Liver (tissue), 9 donors: ENCODE measurements around the gene FER. TPM values are rescaled to one million over a fixed set of nuclear protein-coding genes. Genes with fewer than 3 reads are reported as not detected.

Source experiments
- DNase-seq: peaks from one replicate; pipeline ENCODE4 v3.0.0-alpha.2; 2017; ENCODE audit warnings: low spot score
- H3K27ac ChIP-seq, 2 donors: one replicate each; pipeline ENCODE4 v1.7.0; 2013; ENCODE audit warnings: inconsistent platforms in 2 of 2, low read length in 2 of 2, control low read depth in 1 of 2, low read depth in 1 of 2, mild to moderate bottlenecking in 1 of 2
- H3K27me3 ChIP-seq, 4 donors: one replicate each; pipeline versions ENCODE4 v1.6.1 to v1.7.0; 2013; ENCODE audit warnings: low read length in 3 of 4, inconsistent platforms in 1 of 4, mild to moderate bottlenecking in 1 of 4, moderate library complexity in 1 of 4; ENCODE audit not compliant: control insufficient read depth in 4 of 4, insufficient read depth in 4 of 4
- H3K36me3 ChIP-seq, 4 donors: one replicate each; pipeline versions ENCODE4 v1.6.1 to v1.7.0; 2013; ENCODE audit warnings: low read length in 3 of 4, mild to moderate bottlenecking in 3 of 4, low read depth in 1 of 4, moderate library complexity in 1 of 4; ENCODE audit not compliant: control insufficient read depth in 4 of 4, insufficient read depth in 3 of 4
- H3K4me1 ChIP-seq, 4 donors: one replicate each; pipeline versions ENCODE4 v1.6.1 to v1.7.0; 2013; ENCODE audit warnings: low read length in 3 of 4, mild to moderate bottlenecking in 3 of 4, moderate library complexity in 1 of 4; ENCODE audit not compliant: control insufficient read depth in 4 of 4, insufficient read depth in 4 of 4
- H3K4me3 ChIP-seq, 3 donors: one replicate each; pipeline versions ENCODE4 v1.6.1 to v1.7.0; 2013; ENCODE audit warnings: low read length in 3 of 3, control low read depth in 1 of 3, low read depth in 1 of 3, mild to moderate bottlenecking in 1 of 3
- H3K9ac ChIP-seq, 2 donors: one replicate each; pipeline ENCODE4 v1.7.0; 2013; ENCODE audit warnings: low read length in 2 of 2, mild to moderate bottlenecking in 2 of 2, moderate library complexity in 2 of 2, control low read depth in 1 of 2, low read depth in 1 of 2
- H3K9me3 ChIP-seq, 4 donors: one replicate each; pipeline versions ENCODE4 v1.6.1 to v1.7.0; 2013; ENCODE audit warnings: low read length in 3 of 4; ENCODE audit not compliant: control insufficient read depth in 4 of 4
- ATF3 ChIP-seq: IDR thresholded peaks from 2 replicates; pipeline ENCODE4 v1.6.1; 2016; ENCODE audit warnings: antibody characterized with exemption
- CTCF ChIP-seq: fragments of 150-350 bp; IDR thresholded peaks from 2 replicates; pipeline ENCODE4 v1.5.1; 2017; ENCODE audit warnings: improper control_type of control experiment, low read depth, low read length; ENCODE audit not compliant: missing input control
- EGR1 ChIP-seq, 2 donors: IDR thresholded peaks; 2 replicates each; pipeline ENCODE4 v1.6.1; 2016 to 2018; ENCODE audit warnings: antibody characterized with exemption in 2 of 2, low read depth in 2 of 2
- FOXA2 ChIP-seq: IDR thresholded peaks from 2 replicates; pipeline ENCODE4 v1.6.1; 2016; ENCODE audit warnings: antibody characterized with exemption
- GABPA ChIP-seq, 2 donors: IDR thresholded peaks in 1 of 2; conservative IDR thresholded peaks in 1 of 2; 2 replicates each; pipeline ENCODE4 v1.6.1; 2016; ENCODE audit warnings: antibody characterized with exemption in 2 of 2, mild to moderate bottlenecking in 1 of 2, moderate library complexity in 1 of 2
- HNF4A ChIP-seq, 2 donors: conservative IDR thresholded peaks; 2 replicates each; pipeline ENCODE4 v1.6.1; 2016; ENCODE audit warnings: antibody characterized with exemption in 2 of 2, mild to moderate bottlenecking in 2 of 2
- HNF4G ChIP-seq: IDR thresholded peaks from 2 replicates; pipeline ENCODE4 v1.6.1; 2016; ENCODE audit warnings: antibody characterized with exemption
- JUND ChIP-seq, 2 donors: IDR thresholded peaks; 2 replicates each; pipeline ENCODE4 v1.6.1; 2016; ENCODE audit warnings: antibody characterized with exemption in 2 of 2
- MAX ChIP-seq: IDR thresholded peaks from 2 replicates; pipeline ENCODE4 v1.6.1; 2016; ENCODE audit warnings: antibody characterized with exemption
- NR2F2 ChIP-seq: IDR thresholded peaks from 2 replicates; pipeline ENCODE4 v1.6.1; 2016; ENCODE audit warnings: antibody characterized with exemption
- RAD21 ChIP-seq, 2 donors: IDR thresholded peaks; 2 replicates each; pipeline ENCODE4 v1.6.1; 2016; ENCODE audit warnings: antibody characterized with exemption in 2 of 2, mild to moderate bottlenecking in 2 of 2
- RXRA ChIP-seq, 2 donors: IDR thresholded peaks; 2 replicates each; pipeline ENCODE4 v1.6.1; 2017 to 2018; ENCODE audit warnings: antibody characterized with exemption in 2 of 2, mild to moderate bottlenecking in 1 of 2
- SP1 ChIP-seq: IDR thresholded peaks from 2 replicates; pipeline ENCODE4 v1.6.1; 2018; ENCODE audit warnings: antibody characterized with exemption, mild to moderate bottlenecking
- TAF1 ChIP-seq: conservative IDR thresholded peaks from 2 replicates; pipeline ENCODE4 v1.6.1; 2016; ENCODE audit warnings: antibody characterized with exemption, mild to moderate bottlenecking
- YY1 ChIP-seq: IDR thresholded peaks from 2 replicates; pipeline ENCODE4 v1.6.1; 2016; ENCODE audit warnings: antibody characterized with exemption, mild to moderate bottlenecking
- ZBTB33 ChIP-seq: IDR thresholded peaks from 2 replicates; pipeline ENCODE4 v1.6.1; 2016; ENCODE audit warnings: antibody characterized with exemption
- WGBS: extraction: QIAGEN DNeasy Blood & Tissue Kit; methylation state at CpG from one replicate; pipeline ENCODE4 v1.1.7; 2013; 5-methylcytosine and 5-hydroxymethylcytosine counted together
- polyA plus RNA-seq, 2 donors: library from polyadenylated mRNA; stranded (reverse) in 1 of 2; unstranded in 1 of 2; fragments of 200-250 nt in 1 of 2; fragments of >200 nt in 1 of 2; fragmentation: Nextera tagmentation in 1 of 2; extraction: Ambion mirVana in 1 of 2; gene quantifications; one replicate each; pipeline versions ENCODE4 v1.2.1 to v1.2.3, GENCODE V29; 2013 to 2015
- total RNA-seq, 2 donors: library from RNA; depleted of rRNA; stranded (reverse); fragments of >200 nt; gene quantifications; one replicate each; pipeline ENCODE4 v1.2.3, GENCODE V29; 2014
- TF ChIP-seq, protein P1 (sequence below): IDR thresholded peaks from 2 replicates; pipeline ENCODE4 v1.6.1; 2016; ENCODE audit warnings: antibody characterized with exemption, mild to moderate bottlenecking
- donor health status: healthy.
- donor health status: healthy.
- donor health status: healthy.
- donor health status: healthy.
- donor health status: healthy.

Gene FER
- total and polyA plus RNA-seq, 4 donors: 0.83 to 9.8 (median 5.9) TPM

DNA sequence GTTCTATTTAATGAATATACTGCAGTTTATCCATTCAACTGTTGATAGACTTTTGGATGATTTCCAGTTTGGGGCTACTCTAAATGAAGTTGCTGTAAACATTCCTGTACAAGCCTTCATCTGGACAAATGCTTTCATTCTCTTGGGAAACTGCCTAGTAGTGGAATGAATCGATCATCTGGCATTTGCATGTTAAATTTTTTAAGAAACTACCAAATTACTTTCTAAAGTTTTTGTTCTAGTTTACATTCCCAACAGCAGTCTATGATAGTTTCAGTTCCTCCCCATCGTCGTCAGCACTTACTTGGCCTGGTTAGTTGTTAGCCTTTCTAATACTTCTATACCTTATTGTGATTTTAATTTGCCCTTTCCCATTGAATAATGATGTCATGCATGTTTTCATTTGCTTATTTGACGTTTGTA is 306.3 kb downstream of the FER start:
- no peak for DNase-seq
- Histone ChIP-seq H3K9ac (no peak overlapping the region), H3K9me3 (no peaks in the 10 kb centered on the region), H3K27ac (no peak overlapping the region), H3K36me3 (peaks cover 0 to 5% (median 1%) of the 10 kb centered on the region in 4 donors), H3K27me3 (no peaks in the 10 kb centered on the region), H3K4me1 (no peaks in the 10 kb centered on the region), H3K4me3 (no peak overlapping the region)
- WGBS: 83% methylated on average over 4 of the region's 4 CpGs
- no peak for TF ChIP-seq FOXA2
- no peak for TF ChIP-seq MAX
- TF ChIP-seq ATF3: no peak
- TF ChIP-seq EGR1 (IDR thresholded peaks at IDR 0.05; ENCODE audit: low read depth in 2 of 2): no peak
- no peak for TF ChIP-seq GABPA (IDR thresholded peaks at IDR 0.05 in 1 of 2, conservative IDR thresholded peaks at IDR 0.05 in 1 of 2)
- no peak for TF ChIP-seq JUND (IDR thresholded peaks at IDR 0.05)
- TF ChIP-seq HNF4G: no peak

GRCh38 chr5:109060378-109061025 is 312.8 kb downstream of the FER start:
- H3K27ac ChIP-seq: no peak overlapping the region
- no peaks in the 10 kb centered on the region for H3K4me1 ChIP-seq
- TF ChIP-seq YY1: no peak
- TF ChIP-seq ATF3: no peak
- TF ChIP-seq SP1: no peak
- TF ChIP-seq, protein P1, sequence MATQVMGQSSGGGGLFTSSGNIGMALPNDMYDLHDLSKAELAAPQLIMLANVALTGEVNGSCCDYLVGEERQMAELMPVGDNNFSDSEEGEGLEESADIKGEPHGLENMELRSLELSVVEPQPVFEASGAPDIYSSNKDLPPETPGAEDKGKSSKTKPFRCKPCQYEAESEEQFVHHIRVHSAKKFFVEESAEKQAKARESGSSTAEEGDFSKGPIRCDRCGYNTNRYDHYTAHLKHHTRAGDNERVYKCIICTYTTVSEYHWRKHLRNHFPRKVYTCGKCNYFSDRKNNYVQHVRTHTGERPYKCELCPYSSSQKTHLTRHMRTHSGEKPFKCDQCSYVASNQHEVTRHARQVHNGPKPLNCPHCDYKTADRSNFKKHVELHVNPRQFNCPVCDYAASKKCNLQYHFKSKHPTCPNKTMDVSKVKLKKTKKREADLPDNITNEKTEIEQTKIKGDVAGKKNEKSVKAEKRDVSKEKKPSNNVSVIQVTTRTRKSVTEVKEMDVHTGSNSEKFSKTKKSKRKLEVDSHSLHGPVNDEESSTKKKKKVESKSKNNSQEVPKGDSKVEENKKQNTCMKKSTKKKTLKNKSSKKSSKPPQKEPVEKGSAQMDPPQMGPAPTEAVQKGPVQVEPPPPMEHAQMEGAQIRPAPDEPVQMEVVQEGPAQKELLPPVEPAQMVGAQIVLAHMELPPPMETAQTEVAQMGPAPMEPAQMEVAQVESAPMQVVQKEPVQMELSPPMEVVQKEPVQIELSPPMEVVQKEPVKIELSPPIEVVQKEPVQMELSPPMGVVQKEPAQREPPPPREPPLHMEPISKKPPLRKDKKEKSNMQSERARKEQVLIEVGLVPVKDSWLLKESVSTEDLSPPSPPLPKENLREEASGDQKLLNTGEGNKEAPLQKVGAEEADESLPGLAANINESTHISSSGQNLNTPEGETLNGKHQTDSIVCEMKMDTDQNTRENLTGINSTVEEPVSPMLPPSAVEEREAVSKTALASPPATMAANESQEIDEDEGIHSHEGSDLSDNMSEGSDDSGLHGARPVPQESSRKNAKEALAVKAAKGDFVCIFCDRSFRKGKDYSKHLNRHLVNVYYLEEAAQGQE: no peak
- TF ChIP-seq HNF4G: no peak
- no peak for TF ChIP-seq NR2F2
- TF ChIP-seq CTCF: no peak
- TF ChIP-seq JUND (IDR thresholded peaks at IDR 0.05): no peak
- TF ChIP-seq RXRA (IDR thresholded peaks at IDR 0.05): no peak
- TF ChIP-seq RAD21 (IDR thresholded peaks at IDR 0.05): no peak
- TF ChIP-seq HNF4A (conservative IDR thresholded peaks at IDR 0.05): no peak
- no peak for TF ChIP-seq MAX
- TF ChIP-seq ZBTB33: no peak
- no peak for TF ChIP-seq GABPA (IDR thresholded peaks at IDR 0.05 in 1 of 2, conservative IDR thresholded peaks at IDR 0.05 in 1 of 2)
- no peak for TF ChIP-seq TAF1
- TF ChIP-seq EGR1 (IDR thresholded peaks at IDR 0.05; ENCODE audit: low read depth in 2 of 2): no peak
- H3K27me3 ChIP-seq: no peaks in the 10 kb centered on the region
- no peak overlapping the region for H3K4me3 ChIP-seq
- WGBS: 93% methylated on average over 7 of the region's 7 CpGs
- no peaks in the 10 kb centered on the region for H3K9me3 ChIP-seq
- H3K36me3 ChIP-seq: no peaks in the 10 kb centered on the region
- DNase-seq: no peak
- H3K9ac ChIP-seq: no peak overlapping the region
